ENCODE data around the gene VAX1. TPM values are rescaled to one million over a fixed set of nuclear protein-coding genes. Genes with fewer than 3 reads are reported as not detected.
A peak's percentile ranks its signal among the peaks of the same experiment; 100 is the strongest.
"Not testable (repeated sequence)": the region's sequence is repeated elsewhere in the genome, so short reads cannot be mapped to it uniquely, and the experiment has no call there.

The VAX1 gene, protein sequence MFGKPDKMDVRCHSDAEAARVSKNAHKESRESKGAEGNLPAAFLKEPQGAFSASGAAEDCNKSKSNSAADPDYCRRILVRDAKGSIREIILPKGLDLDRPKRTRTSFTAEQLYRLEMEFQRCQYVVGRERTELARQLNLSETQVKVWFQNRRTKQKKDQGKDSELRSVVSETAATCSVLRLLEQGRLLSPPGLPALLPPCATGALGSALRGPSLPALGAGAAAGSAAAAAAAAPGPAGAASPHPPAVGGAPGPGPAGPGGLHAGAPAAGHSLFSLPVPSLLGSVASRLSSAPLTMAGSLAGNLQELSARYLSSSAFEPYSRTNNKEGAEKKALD
- not detected in 2 replicates for total RNA-seq (2014; rRNA removed; shearing (Covaris generic))

DNA sequence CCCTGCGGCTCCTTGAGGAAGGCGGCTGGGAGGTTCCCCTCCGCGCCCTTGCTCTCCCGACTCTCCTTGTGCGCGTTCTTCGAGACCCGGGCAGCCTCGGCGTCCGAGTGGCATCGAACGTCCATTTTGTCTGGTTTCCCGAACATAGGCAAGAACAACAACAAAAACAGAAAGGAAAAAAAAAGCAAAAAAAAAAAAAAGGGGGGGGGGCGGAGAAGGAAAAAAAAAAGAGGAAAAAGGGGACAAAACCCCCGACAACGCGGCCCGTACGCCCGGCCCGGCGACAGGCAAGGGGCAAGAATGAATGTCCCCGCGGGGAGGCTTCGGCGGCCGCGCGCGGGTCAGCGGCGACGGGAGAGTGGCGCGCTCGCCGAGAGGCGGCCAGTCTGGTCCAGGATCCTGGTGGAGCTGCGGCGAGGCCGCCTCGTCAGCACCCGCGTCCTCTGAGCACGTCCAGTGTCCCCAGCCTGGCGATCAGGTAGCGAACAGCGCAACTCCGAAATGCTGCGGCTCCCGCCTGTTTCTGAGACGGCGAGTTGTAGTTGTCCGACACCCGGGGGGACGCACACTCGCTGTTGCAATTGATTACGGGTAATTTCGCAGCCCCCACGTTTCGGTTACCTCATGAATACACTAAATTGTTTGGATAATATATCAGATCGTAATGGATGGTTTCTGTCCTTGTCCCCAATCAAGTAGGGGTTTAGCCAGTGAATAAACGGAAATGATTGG is at the start of gene VAX1:
VAX1 (minus strand) TSS at position 360 of the 732 bp plus-strand sequence; CDS start at position 146, 214 bp downstream.
- Histone ChIP-seq H3K4me3 (no peak within 1 kb of the TSS), H3K36me3 (no peaks in the 10 kb centered on the region), H3K27me3 (no peaks in the 10 kb centered on the region), H3K4me1 (no peaks in the 10 kb centered on the region), H3K9me3 (replicated peaks) (no peaks in the 10 kb centered on the region), H3K27ac (no peak within 1 kb of the TSS)
- no peak for DNase-seq

DNA sequence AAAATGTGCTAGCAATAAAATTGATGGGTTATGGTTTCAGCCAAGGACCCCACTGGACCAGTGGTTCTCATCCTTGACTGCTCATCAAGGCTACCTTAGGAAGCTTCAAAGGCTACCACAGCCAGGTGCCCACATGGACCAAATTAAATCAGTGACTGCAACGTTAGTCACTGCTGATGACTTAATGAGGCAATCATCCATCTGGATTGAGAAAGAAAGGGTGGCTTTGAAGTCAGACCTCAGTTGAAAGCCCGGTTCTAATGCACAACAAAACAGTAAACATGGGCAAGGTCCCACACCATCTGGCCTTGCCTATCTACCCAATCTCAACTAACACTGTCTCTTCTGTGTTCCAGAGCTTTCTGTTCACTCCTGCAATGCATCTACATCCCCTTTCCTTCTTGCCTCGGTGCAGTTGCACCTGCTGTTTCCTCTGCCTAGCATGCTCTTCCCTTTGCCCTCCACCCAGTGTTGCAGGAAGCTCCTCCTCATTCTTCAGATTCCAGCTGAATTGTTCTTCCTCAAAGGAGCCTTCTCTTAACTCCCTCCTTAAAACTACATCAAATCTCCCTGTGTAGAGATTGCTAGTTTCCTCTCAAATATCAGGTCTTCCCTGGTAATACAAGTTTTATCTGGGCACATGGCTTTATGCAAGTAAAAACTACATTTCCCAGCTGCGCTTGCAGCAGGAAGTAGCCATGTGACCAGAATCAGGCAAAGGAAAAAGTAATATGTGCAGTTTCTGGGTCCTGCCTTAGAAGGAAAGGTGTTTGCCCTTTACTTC is 49.0 kb upstream of the VAX1 start:
- H3K27ac ChIP-seq, result no peak overlapping the region
- H3K27me3 ChIP-seq, result no peaks in the 10 kb centered on the region
- no peak for DNase-seq
- no peaks in the 10 kb centered on the region for H3K9me3 ChIP-seq (replicated peaks)
- H3K4me1 ChIP-seq, result no peaks in the 10 kb centered on the region
- no peak overlapping the region for H3K4me3 ChIP-seq
- no peaks in the 10 kb centered on the region for H3K36me3 ChIP-seq

DNA sequence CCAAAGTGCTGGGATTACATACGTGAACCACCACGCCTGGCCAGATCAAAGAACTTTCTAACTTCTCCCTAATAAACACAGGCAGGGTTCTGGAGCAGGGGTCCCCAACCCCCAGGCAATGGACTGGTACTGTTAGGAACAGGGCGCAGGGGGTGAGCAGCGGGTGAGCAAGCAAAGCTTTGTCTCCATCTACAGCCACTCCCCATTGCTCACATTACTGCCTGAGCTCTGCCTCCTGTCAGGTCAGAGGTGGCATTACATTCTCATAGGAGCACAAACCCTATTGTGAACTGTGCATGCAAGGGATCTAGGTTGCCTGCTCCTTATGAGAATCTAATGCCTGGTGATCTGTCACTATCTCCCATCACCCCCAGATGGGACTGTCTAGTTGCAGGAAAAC is 47.7 kb upstream of the VAX1 start:
- not testable (repeated sequence) for H3K27me3 ChIP-seq; H3K27ac ChIP-seq; H3K36me3 ChIP-seq; H3K9me3 ChIP-seq (replicated peaks); H3K4me1 ChIP-seq; DNase-seq; H3K4me3 ChIP-seq

DNA sequence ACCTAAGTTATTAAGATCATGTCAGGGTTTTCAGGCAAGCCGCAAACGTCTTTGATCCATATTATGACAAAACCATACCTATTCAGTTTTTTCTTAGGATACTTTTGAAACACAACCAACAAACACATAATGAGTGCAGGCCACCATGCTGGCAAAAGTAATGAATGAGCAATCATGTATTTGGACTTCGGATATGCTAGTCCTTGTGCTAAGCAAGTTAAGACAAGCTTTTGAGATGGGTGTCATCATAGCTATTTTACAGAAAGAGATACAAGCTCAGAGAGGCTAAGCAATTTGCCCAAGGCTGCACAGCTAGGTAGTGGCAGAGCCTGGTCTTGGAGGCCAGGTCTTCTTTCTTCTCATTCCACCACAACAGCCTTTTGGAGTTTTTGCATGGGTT is 46.8 kb upstream of the VAX1 start:
- no peaks in the 10 kb centered on the region for H3K4me1 ChIP-seq
- no peak overlapping the region for H3K27ac ChIP-seq
- H3K4me3 ChIP-seq, result no peak overlapping the region
- no peaks in the 10 kb centered on the region for H3K27me3 ChIP-seq
- H3K36me3 ChIP-seq, result no peaks in the 10 kb centered on the region
- DNase-seq, result no peak
- no peaks in the 10 kb centered on the region for H3K9me3 ChIP-seq (replicated peaks)

DNA sequence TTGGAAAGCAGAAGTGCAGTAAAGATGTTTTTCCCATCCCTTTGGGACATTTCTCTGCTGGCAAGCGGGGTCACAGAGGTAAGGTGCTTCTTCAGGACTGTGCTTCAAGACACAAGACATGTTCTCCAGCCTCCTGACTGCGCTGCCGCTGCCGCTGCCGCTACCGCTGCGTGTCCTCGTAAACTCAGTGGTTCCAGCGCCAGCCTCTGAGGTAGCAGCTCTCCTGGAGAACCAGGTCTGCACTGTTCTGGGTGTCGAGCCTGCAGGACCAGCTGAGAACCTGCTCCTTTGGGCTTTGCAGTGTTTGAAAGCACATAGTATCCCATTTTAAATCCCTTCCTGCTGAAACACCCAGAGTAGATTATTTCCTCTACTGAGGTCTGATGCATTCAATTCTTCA is 46.2 kb upstream of the VAX1 start:
- no peak for DNase-seq
- Histone ChIP-seq H3K27ac (no peak overlapping the region), H3K36me3 (no peaks in the 10 kb centered on the region)

DNA sequence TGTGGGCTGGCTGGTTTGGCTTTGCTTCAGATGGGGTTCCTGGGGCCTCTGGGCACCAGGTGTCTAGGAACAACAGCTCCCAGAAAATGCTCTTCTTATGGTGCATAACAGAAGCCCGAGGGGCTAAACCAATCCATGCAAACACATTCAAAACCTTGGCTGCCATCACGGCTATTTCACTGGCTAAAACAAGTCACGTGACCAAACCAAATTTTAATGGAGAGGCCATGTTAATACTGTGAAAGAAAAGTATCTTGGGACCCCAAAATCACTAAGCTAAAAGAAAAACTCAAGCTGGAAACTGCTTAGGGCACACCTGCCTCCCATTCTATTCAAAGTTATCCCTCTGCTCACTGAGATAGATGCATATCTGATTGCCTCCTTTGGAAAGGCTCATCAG is 40.1 kb upstream of the VAX1 start:
- H3K27ac ChIP-seq, result no peak overlapping the region
- H3K9me3 ChIP-seq (replicated peaks), result no peaks in the 10 kb centered on the region
- no peak overlapping the region for H3K4me3 ChIP-seq
- no peaks in the 10 kb centered on the region for H3K27me3 ChIP-seq
- no peaks in the 10 kb centered on the region for H3K4me1 ChIP-seq
- no peaks in the 10 kb centered on the region for H3K36me3 ChIP-seq
- no peak for DNase-seq

More for the DNA sequence above, 46.2 kb upstream of the VAX1 start:
- Histone ChIP-seq H3K4me3 (no peak overlapping the region), H3K9me3 (replicated peaks) (no peaks in the 10 kb centered on the region), H3K27me3 (no peaks in the 10 kb centered on the region), H3K4me1 (no peaks in the 10 kb centered on the region)

DNA sequence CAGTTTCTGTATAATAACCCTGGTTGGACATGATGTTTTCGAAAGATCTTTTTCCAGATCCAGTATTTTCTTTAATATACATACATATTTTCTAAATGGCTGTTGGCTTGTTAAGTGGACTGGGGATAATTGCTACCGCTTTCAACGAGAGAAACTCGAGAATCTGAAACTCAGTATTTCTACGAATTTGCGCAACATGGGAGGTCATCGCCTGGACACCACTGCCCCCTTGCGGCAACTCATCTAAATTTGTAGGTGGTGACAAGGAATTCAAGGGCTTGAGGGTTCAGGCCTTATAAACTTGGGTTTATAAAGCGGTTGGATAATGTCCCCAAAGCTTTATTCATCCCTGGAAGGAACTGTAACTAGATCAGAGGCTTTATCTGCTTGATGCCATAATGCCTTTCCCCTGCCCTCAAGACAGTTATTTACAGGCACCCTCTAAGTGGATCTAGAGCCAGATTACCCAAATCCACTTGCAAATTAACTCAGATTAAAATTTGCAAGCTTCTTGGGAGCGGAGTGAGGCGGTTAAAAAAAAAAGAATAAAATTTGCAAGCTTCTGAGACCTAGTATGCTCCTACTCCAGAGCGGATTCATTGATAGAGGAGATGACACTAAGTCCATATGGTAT is 37.9 kb upstream of the VAX1 start:
- peak; percentile 65 to 82 for DNase-seq
- Histone ChIP-seq H3K9me3 (replicated peaks) (no peaks in the 10 kb centered on the region), H3K27ac (no peak overlapping the region), H3K4me3 (peak overlapping the region; percentile 19), H3K27me3 (peaks cover 9% of the 10 kb centered on the region), H3K36me3 (no peaks in the 10 kb centered on the region), H3K4me1 (no peaks in the 10 kb centered on the region)

DNA sequence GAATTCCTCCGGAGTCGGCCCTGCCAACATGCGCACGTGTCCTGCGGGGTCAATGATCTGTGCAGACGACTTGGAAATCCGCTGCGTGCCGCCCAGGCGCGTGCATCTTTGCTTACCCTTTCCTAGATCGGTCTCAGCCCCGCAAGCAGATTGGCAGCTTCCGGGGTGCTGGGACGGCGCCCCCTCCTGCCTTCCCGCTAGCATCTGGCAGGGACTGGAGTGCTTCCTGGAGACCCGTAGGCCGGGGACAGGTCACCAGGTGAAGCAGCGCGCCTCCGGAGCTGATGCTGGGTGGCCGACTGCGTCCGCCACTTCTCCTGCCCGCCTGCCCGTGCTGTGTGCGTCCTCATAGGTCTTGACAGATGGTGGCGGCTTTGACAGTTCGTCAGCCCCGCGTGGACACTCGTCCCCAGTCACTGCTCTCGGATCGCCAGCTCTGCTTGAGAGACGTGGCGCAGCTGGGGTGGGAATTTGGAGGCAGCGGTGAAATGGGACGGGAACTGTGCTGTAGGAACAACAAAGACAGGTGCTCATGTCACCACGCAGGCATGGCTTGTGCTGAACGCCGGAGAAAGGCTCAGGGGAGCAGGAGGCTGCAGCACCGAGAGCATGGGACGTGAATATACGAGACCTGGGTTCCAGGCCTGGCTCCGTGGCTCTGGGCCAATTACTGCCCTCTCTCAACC is 37.3 kb upstream of the VAX1 start:
- Histone ChIP-seq H3K27ac (no peak overlapping the region), H3K27me3 (peaks cover 9% of the 10 kb centered on the region), H3K4me1 (no peaks in the 10 kb centered on the region), H3K36me3 (no peaks in the 10 kb centered on the region), H3K9me3 (replicated peaks) (no peaks in the 10 kb centered on the region), H3K4me3 (peak overlapping the region; percentile 19)
- peak; percentile 24 to 51 for DNase-seq

DNA sequence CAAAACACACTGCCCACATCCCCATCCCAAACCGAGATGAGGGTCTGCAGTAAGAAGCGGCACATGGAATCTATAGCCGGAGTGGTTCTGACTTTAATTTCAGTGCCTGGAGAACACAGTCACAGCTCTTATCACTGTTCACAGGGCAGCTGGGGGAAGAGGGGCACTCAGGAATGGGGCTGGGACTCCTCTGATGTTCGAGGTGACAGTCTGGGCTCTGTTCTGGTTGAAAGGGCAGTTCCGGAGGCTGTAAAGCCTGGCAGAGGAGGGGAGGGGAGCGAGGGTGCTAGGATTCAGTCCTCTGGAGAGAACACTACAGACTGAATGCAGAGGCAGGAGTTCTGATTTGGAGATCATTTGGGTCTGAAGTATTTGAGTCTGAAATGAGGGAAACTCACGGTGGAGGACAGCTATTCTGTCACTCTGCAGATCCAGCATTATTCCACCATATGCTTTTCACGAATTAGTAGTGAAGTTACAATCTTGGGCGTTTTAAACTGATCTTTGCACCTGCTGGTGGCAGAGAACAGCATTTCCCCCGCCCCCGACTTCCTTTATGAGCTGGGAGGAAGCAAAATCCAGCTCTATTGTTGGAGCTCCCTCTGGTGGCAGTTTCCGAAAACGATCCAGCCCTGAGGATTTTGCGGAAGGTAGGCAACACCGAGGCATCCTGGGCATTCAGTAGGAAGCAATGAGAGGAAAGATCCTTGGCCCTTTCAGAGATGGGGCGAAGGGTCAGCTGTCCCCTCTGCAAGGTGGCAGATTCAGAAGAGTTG is 36.6 kb upstream of the VAX1 start:
- H3K36me3 ChIP-seq, result no peaks in the 10 kb centered on the region
- H3K27me3 ChIP-seq, result peaks cover 9% of the 10 kb centered on the region
- H3K4me3 ChIP-seq, result peak overlapping the region; percentile 19
- no peaks in the 10 kb centered on the region for H3K9me3 ChIP-seq (replicated peaks)
- H3K27ac ChIP-seq, result no peak overlapping the region
- DNase-seq, result peak; percentile 66 to 88
- H3K4me1 ChIP-seq, result no peaks in the 10 kb centered on the region

DNA sequence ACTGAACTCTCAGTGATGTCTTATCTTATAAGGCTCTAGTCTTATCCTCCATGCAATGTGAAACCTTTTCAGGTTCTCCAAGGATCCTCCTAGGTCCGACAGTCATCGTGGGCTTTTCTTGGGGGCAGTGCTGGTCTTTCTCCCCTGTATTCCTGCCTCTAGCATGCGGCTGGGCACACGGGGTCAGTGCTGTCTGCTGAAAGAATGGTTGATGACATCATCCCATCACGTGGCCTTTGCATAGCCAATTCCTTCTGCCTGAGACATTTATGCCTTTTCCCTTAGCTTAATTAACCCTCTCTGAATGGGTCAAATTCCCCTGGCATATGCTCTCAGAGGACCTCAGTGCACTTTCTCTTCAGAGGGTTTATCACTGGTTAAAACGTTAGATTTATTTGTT is 32.2 kb upstream of the VAX1 start:
- Histone ChIP-seq H3K27ac (no peak overlapping the region), H3K9me3 (replicated peaks) (no peaks in the 10 kb centered on the region), H3K27me3 (peaks cover 9% of the 10 kb centered on the region), H3K4me3 (no peak overlapping the region), H3K4me1 (no peaks in the 10 kb centered on the region), H3K36me3 (no peaks in the 10 kb centered on the region)
- no peak for DNase-seq

DNA sequence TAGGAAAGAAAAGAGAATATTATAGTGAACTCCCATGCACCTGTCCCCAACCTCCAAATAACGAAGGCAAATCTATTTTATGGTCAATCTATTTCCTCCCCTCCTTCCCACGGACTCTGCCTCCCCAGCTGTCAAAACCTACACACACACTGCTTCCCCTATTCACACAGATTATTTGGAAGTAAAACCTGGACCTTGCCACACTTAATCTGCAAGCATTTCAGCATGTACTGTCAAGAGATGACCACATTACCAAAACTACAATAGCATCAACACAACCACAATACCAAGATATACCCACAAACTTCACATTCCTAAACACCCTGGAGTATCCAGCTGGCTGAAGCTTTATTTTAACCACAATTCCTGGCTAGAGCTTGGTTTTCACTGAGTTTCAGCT is 31.4 kb upstream of the VAX1 start:
- Histone ChIP-seq H3K9me3 (replicated peaks) (no peaks in the 10 kb centered on the region), H3K27ac (no peak overlapping the region), H3K4me3 (no peak overlapping the region), H3K36me3 (no peaks in the 10 kb centered on the region), H3K27me3 (peaks cover 9% of the 10 kb centered on the region), H3K4me1 (no peaks in the 10 kb centered on the region)
- DNase-seq, result no peak

DNA sequence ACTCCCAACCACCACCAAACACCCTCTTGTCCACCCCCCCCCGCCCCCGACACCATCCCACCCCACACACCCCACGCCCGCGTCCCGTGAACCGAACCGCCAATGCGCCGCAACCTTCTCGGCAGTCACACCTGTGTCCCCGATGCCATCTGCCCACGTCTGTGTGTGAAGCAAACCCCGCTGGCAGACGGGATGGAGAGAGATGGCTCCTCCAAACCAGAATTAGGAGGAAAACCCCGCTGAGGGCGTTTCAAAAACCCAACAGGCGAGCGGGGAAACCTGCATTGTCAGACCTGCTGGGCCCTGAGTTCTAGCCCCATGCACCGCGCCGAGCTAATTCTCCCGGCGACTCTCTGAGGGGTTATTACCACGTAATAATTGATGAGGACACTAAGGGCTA is 30.7 kb upstream of the VAX1 start:
- Histone ChIP-seq H3K4me3 (no peak overlapping the region), H3K27ac (no peak overlapping the region), H3K9me3 (replicated peaks) (no peaks in the 10 kb centered on the region), H3K36me3 (no peaks in the 10 kb centered on the region), H3K27me3 (peaks cover 9% of the 10 kb centered on the region), H3K4me1 (no peaks in the 10 kb centered on the region)
- DNase-seq, result no peak

DNA sequence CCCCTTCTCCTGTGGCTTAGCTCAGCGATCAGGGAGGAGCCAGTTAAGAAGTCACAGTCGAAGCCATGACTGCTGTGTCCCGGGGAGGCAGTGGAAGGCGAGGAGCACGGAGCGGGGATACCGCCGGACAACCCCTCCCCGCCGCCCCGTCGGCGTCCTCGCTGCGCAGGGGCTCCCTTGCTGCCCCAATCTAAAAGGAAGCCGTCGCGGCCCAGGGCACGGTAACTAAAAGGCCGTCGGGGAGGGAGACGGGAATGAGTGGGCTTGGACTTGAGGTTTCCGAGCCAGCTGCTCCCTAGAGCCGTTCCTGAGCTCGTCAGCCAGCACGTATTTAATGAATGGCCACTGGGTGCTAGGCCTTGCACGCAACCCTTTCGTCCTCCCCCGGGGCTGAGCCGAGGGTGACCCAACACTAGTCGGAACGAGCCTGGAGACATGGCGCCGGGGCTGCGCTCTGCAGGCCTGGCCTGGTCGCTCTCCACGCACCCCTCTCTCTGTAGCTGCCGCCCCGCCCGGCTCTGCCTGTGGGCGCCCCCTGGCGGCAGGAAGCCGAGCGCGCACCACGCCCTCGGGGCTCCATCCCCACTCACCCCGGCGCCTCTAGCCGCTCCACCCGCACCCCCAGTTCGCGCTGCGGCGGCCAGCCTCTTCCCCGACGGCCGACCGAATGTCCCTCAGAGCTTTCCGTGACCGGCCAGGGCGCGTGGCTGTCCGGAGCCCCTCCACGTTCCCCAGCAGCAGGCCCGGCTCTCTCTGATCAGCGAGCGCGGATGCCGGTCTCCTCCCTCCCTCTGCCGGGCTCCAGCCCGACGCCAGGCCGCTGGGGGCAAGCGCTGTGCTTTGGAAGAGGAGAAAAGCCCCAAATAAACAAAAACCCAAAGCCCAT is 30.0 kb upstream of the VAX1 start:
- DNase-seq, result peak; percentile 17 to 47
- Histone ChIP-seq H3K4me3 (no peak overlapping the region), H3K4me1 (no peaks in the 10 kb centered on the region), H3K27ac (no peak overlapping the region), H3K9me3 (replicated peaks) (no peaks in the 10 kb centered on the region), H3K27me3 (peaks cover 9% of the 10 kb centered on the region), H3K36me3 (no peaks in the 10 kb centered on the region)

Measured in SJCRH30 (cell line).